ENCODE results near the gene FARS2. TPM values are rescaled to one million over a fixed set of nuclear protein-coding genes. Genes with fewer than 3 reads are reported as not detected.

The FARS2 gene
- total RNA-seq, 4 donors from 2014 or later, result 16.4 to 26.1 (median 21.4) TPM

- TF ChIP-seq, protein P1, sequence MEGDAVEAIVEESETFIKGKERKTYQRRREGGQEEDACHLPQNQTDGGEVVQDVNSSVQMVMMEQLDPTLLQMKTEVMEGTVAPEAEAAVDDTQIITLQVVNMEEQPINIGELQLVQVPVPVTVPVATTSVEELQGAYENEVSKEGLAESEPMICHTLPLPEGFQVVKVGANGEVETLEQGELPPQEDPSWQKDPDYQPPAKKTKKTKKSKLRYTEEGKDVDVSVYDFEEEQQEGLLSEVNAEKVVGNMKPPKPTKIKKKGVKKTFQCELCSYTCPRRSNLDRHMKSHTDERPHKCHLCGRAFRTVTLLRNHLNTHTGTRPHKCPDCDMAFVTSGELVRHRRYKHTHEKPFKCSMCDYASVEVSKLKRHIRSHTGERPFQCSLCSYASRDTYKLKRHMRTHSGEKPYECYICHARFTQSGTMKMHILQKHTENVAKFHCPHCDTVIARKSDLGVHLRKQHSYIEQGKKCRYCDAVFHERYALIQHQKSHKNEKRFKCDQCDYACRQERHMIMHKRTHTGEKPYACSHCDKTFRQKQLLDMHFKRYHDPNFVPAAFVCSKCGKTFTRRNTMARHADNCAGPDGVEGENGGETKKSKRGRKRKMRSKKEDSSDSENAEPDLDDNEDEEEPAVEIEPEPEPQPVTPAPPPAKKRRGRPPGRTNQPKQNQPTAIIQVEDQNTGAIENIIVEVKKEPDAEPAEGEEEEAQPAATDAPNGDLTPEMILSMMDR (IDR thresholded peaks at IDR 0.05), result no peak
- TF ChIP-seq POLR2A (IDR thresholded peaks at IDR 0.05) (no peak), EP300 (IDR thresholded peaks at IDR 0.05) (no peak)
- 74 to 88% methylated on average over 4 of the region's 4 CpGs for WGBS, 2 donors
- DNase-seq (ENCODE audit: low spot score in 2 of 2), result no peak
- Histone ChIP-seq H3K36me3 (no peaks in the 10 kb centered on the region), H3K27ac (no peak overlapping the region), H3K4me3 (no peak overlapping the region), H3K9me3 (no peaks in the 10 kb centered on the region), H3K27me3 (no peaks in the 10 kb centered on the region), H3K4me1 (no peaks in the 10 kb centered on the region)
Observed at GRCh38 chr6:5425797-5426196, 164.5 kb downstream of the FARS2 start.

DNA sequence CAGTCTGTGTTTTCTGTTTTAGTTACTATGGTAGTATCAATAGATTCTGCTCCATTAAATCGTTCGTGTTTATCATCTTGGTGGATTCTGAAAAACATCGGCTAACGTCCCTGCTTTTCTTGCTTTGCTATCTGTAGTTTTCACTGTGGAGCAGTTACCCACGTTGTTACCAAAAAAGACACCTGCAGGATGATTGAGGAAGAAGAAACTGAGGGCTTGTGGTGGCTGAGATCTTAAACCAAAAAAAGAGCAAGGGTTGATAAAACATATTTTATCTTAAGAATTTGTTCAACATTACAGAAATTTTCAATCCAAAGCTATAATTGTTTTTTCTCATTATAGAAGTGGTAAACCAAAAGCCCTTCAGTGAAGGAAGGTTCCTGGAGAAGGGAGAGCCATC is 166.3 kb downstream of the FARS2 start:
- H3K9me3 ChIP-seq, result no peaks in the 10 kb centered on the region
- 74 to 81% methylated on average over 5 of the region's 5 CpGs for WGBS, 2 donors
- H3K4me1 ChIP-seq, result no peaks in the 10 kb centered on the region
- no peaks in the 10 kb centered on the region for H3K36me3 ChIP-seq
- no peak overlapping the region for H3K4me3 ChIP-seq
- DNase-seq (ENCODE audit: low spot score in 2 of 2), result no peak
- no peaks in the 10 kb centered on the region for H3K27me3 ChIP-seq
- no peak for TF ChIP-seq POLR2A (IDR thresholded peaks at IDR 0.05)
- H3K27ac ChIP-seq, result no peak overlapping the region

GRCh38 chr6:5433324-5433723 is 172.0 kb downstream of the FARS2 start:
- Histone ChIP-seq H3K4me3 (no peak overlapping the region), H3K27me3 (no peaks in the 10 kb centered on the region), H3K27ac (no peak overlapping the region), H3K36me3 (peaks cover 0 to 20% (median 0%) of the 10 kb centered on the region in 3 donors), H3K4me1 (no peaks in the 10 kb centered on the region), H3K9me3 (peaks cover 0 to 16% (median 0%) of the 10 kb centered on the region in 4 donors)
- 90 to 95% methylated on average over 1 of the region's 1 CpG for WGBS, 2 donors
- TF ChIP-seq EP300 (IDR thresholded peaks at IDR 0.05), result no peak
- TF ChIP-seq POLR2A (IDR thresholded peaks at IDR 0.05), result no peak
- TF ChIP-seq, protein P1 (IDR thresholded peaks at IDR 0.05), result no peak
- no peak for DNase-seq (ENCODE audit: low spot score in 2 of 2)

- Histone ChIP-seq H3K4me3 (no peak overlapping the region), H3K27me3 (no peaks in the 10 kb centered on the region), H3K4me1 (peaks cover 0 to 3% (median 0%) of the 10 kb centered on the region in 4 donors), H3K36me3 (peaks cover 0 to 20% (median 0%) of the 10 kb centered on the region in 3 donors), H3K27ac (no peak overlapping the region), H3K9me3 (peaks cover 0 to 16% (median 0%) of the 10 kb centered on the region in 4 donors)
- TF ChIP-seq EP300 (IDR thresholded peaks at IDR 0.05) (no peak), POLR2A (IDR thresholded peaks at IDR 0.05) (no peak)
- TF ChIP-seq, protein P1 (IDR thresholded peaks at IDR 0.05), result no peak
- no peak for DNase-seq (ENCODE audit: low spot score in 2 of 2)
- WGBS, 2 donors, result 69 to 72% methylated on average over 7 of the region's 7 CpGs
Observed at GRCh38 chr6:5435449-5435848, 174.1 kb downstream of the FARS2 start.

DNA sequence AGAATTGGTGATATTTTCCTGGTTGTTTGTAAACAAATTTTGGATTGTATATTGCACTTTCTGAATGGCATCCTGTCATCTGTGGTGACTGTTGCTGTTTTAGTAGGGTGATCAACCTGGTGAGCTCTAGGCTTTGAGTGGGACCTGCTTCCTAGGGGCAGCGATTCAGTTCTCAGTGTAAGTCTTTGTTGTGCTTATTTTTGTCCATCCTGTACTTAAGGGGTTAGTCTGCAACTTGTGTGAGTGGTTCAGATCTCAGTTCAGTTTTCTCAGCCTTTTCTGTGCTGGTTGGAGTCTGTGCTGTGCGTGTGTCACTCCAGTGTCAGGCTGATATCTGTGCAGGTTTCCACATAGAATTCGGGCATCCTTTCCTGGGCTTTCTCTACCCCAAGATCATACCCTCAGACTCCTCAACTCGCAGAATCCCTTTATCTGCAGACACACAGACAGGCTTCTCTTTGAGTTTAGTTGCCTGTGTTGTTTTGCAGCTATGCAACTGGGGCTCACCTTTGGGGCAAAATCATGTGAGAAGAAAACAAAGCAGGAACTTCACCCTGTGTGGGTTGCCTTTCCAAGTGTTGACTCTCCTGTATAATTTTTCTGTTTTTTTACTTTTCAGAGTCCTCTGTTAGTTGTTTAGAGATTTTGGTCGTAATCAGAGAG is 177.7 kb downstream of the FARS2 start:
- H3K4me1 ChIP-seq, result peaks cover 0 to 19% (median 0%) of the 10 kb centered on the region in 4 donors
- no peak for DNase-seq (ENCODE audit: low spot score in 2 of 2)

More for the DNA sequence above, 177.7 kb downstream of the FARS2 start:
- Histone ChIP-seq H3K27ac (no peak overlapping the region), H3K27me3 (no peaks in the 10 kb centered on the region), H3K36me3 (peaks cover 0 to 13% (median 0%) of the 10 kb centered on the region in 3 donors), H3K9me3 (peaks cover 0 to 16% (median 0%) of the 10 kb centered on the region in 4 donors), H3K4me3 (no peak overlapping the region)
- TF ChIP-seq POLR2A (IDR thresholded peaks at IDR 0.05) (no peak), EP300 (IDR thresholded peaks at IDR 0.05) (no peak)
- TF ChIP-seq, protein P1 (IDR thresholded peaks at IDR 0.05), result no peak
- 68 to 70% methylated on average over 5 of the region's 5 CpGs for WGBS, 2 donors
